Loucy (cell line): ENCODE measurements around the gene ITPK1.

Experiments used
- H2AFZ ChIP-seq: fragments of 200-600 bp; sonication (generic); 2 replicates; pipeline ENCODE4 v1.6.0; 2016; ENCODE audit warnings: antibody characterized with exemption, mild to moderate bottlenecking, low read length, moderate library complexity
- H3F3A ChIP-seq: fragments of 200-600 bp; 2 replicates; pipeline ENCODE4 v1.6.0; 2016; ENCODE audit warnings: antibody characterized with exemption, low read depth, mild to moderate bottlenecking
- H3K27me3 ChIP-seq: fragments of 200-600 bp; sonication (generic); 2 replicates; pipeline ENCODE4 v1.6.1; 2014; ENCODE audit warnings: low read length, mild to moderate bottlenecking; ENCODE audit not compliant: insufficient read depth, poor library complexity, severe bottlenecking
- H3K36me3 ChIP-seq: fragments of 200-600 bp; sonication (generic); 2 replicates; pipeline ENCODE4 v1.6.1; 2016; ENCODE audit warnings: low read length; ENCODE audit not compliant: insufficient read depth
- H3K4me1 ChIP-seq: fragments of 200-600 bp; sonication (generic); 2 replicates; pipeline ENCODE4 v1.5.1; 2014; ENCODE audit warnings: low read length, mild to moderate bottlenecking; ENCODE audit not compliant: insufficient read depth, poor library complexity, severe bottlenecking
- H3K4me2 ChIP-seq: fragments of 200-600 bp; sonication (generic); 2 replicates; pipeline ENCODE4 v1.6.0; 2014; ENCODE audit warnings: antibody characterized with exemption, low read length, low read depth, mild to moderate bottlenecking; ENCODE audit not compliant: poor library complexity, severe bottlenecking
- H3K4me3 ChIP-seq: fragments of 200-600 bp; sonication (generic); 2 replicates; pipeline ENCODE4 v1.5.1; 2014; ENCODE audit warnings: low read length, mild to moderate bottlenecking, mixed read lengths; ENCODE audit not compliant: poor library complexity, severe bottlenecking
- H3K79me2 ChIP-seq: fragments of 200-600 bp; sonication (generic); 2 replicates; pipeline ENCODE4 v1.6.1; 2014; ENCODE audit warnings: low read length; ENCODE audit not compliant: insufficient read depth
- H3K9ac ChIP-seq: fragments of 200-600 bp; sonication (generic); 2 replicates; pipeline ENCODE4 v1.6.0; 2014; ENCODE audit warnings: mild to moderate bottlenecking, low read depth, low read length, moderate library complexity; ENCODE audit not compliant: poor library complexity, severe bottlenecking
- H3K9me2 ChIP-seq: fragments of 200-600 bp; sonication (generic); replicated peaks from 2 replicates; pipeline ENCODE4 v1.6.1; 2016; ENCODE audit warnings: low read depth, low read length, mixed read lengths
- H3K9me3 ChIP-seq: fragments of 200-600 bp; sonication (generic); 2 replicates; pipeline ENCODE4 v1.6.1; 2014; ENCODE audit warnings: mild to moderate bottlenecking, antibody characterized with exemption, low read length, low read depth; ENCODE audit not compliant: insufficient read depth
- H4K20me1 ChIP-seq: fragments of 200-600 bp; sonication (generic); 2 replicates; pipeline ENCODE4 v1.6.0; 2014; ENCODE audit warnings: antibody characterized with exemption, low read length, mild to moderate bottlenecking; ENCODE audit not compliant: insufficient read depth, poor library complexity, severe bottlenecking
- CTCF ChIP-seq: fragments of 200-600 bp; sonication (generic); conservative IDR thresholded peaks from 2 replicates; pipeline ENCODE4 v1.5.1; 2014; ENCODE audit warnings: mild to moderate bottlenecking, antibody characterized with exemption, low read length
- EZH2phosphoT487 ChIP-seq: fragments of 200-600 bp; IDR thresholded peaks from 2 replicates; pipeline ENCODE4 v1.6.1; 2018; ENCODE audit warnings: antibody characterized with exemption, mild to moderate bottlenecking, moderate library complexity, borderline replicate concordance

Gene ITPK1

GRCh38 chr14:93148979-93149378, 33.3 kb upstream of the ITPK1 start:
- H3K9me2 ChIP-seq = no peaks in the 10 kb centered on the region
- no peak overlapping the region for H3K4me2 ChIP-seq
- H3K4me3 ChIP-seq = no peak overlapping the region
- H4K20me1 ChIP-seq = no peaks in the 10 kb centered on the region
- TF ChIP-seq EZH2phosphoT487 (no peak), CTCF (no peak)
- H3K9me3 ChIP-seq = no peaks in the 10 kb centered on the region
- H3K9ac ChIP-seq = no peak overlapping the region
- no peaks in the 10 kb centered on the region for H3F3A ChIP-seq
- no peaks in the 10 kb centered on the region for H3K4me1 ChIP-seq
- no peaks in the 10 kb centered on the region for H3K36me3 ChIP-seq
- no peak overlapping the region for H2AFZ ChIP-seq
- H3K27me3 ChIP-seq = no peaks in the 10 kb centered on the region
- no peaks in the 10 kb centered on the region for H3K79me2 ChIP-seq

- H3K4me1 ChIP-seq = no peaks in the 10 kb centered on the region
- H3K9ac ChIP-seq = no peak overlapping the region
- no peaks in the 10 kb centered on the region for H4K20me1 ChIP-seq
- no peaks in the 10 kb centered on the region for H3K27me3 ChIP-seq
- TF ChIP-seq EZH2phosphoT487 (no peak), CTCF (no peak)
- H3K9me3 ChIP-seq = no peaks in the 10 kb centered on the region
- H3K4me2 ChIP-seq = no peak overlapping the region
- no peaks in the 10 kb centered on the region for H3K36me3 ChIP-seq
- H3K79me2 ChIP-seq = no peaks in the 10 kb centered on the region
- no peak overlapping the region for H3K4me3 ChIP-seq
- no peaks in the 10 kb centered on the region for H3K9me2 ChIP-seq
- H2AFZ ChIP-seq = no peak overlapping the region
- no peaks in the 10 kb centered on the region for H3F3A ChIP-seq
Measured at GRCh38 chr14:93146119-93146518, 30.4 kb upstream of the ITPK1 start.

GRCh38 chr14:93142854-93143652, 27.3 kb upstream of the ITPK1 start:
- H3K79me2 ChIP-seq = no peaks in the 10 kb centered on the region
- H3K9me2 ChIP-seq = no peaks in the 10 kb centered on the region
- no peak overlapping the region for H3K9ac ChIP-seq
- H2AFZ ChIP-seq = no peak overlapping the region
- no peaks in the 10 kb centered on the region for H4K20me1 ChIP-seq
- no peaks in the 10 kb centered on the region for H3K27me3 ChIP-seq
- no peaks in the 10 kb centered on the region for H3K36me3 ChIP-seq
- H3K4me1 ChIP-seq = no peaks in the 10 kb centered on the region
- H3K4me3 ChIP-seq = no peak overlapping the region
- TF ChIP-seq CTCF (no peak), EZH2phosphoT487 (no peak)
- no peaks in the 10 kb centered on the region for H3K9me3 ChIP-seq
- no peaks in the 10 kb centered on the region for H3F3A ChIP-seq
- no peak overlapping the region for H3K4me2 ChIP-seq
